NCI-H1417 (cell line): ENCODE results near the gene FOLR2.
A peak's percentile ranks its signal among the peaks of the same experiment; 100 is the strongest.

Source experiments
- DNase-seq, 3 experiments: peaks; one replicate each; lab custom pipeline; 2025; lab: John Stamatoyannopoulos, UW

Gene FOLR2

GRCh38 chr11:72229925-72230763 lies 13.6 kb downstream of the FOLR2 start:
- DNase-seq: no peak

GRCh38 chr11:72230764-72231365 lies 14.3 kb downstream of the FOLR2 start:
- no peak for DNase-seq

- no peak for DNase-seq
Observed at GRCh38 chr11:72231396-72232259, 15.0 kb downstream of the FOLR2 start.

- DNase-seq: no peak
Observed at GRCh38 chr11:72232260-72233055, 15.9 kb downstream of the FOLR2 start.

- DNase-seq: no peak
Observed at GRCh38 chr11:72233056-72233772, 16.6 kb downstream of the FOLR2 start.

- no peak for DNase-seq
Observed at GRCh38 chr11:72233773-72234513, 17.3 kb downstream of the FOLR2 start.

- DNase-seq: no peak
Observed at GRCh38 chr11:72234514-72234830, 17.9 kb downstream of the FOLR2 start.

GRCh38 chr11:72234920-72235319 lies 18.3 kb downstream of the FOLR2 start:
- DNase-seq: no peak

GRCh38 chr11:72235351-72236057 lies 18.9 kb downstream of the FOLR2 start:
- peak in 2 of 3 experiments; percentile 20 to 42 for DNase-seq

GRCh38 chr11:72236083-72236697 lies 19.6 kb downstream of the FOLR2 start:
- DNase-seq: no peak

GRCh38 chr11:72236774-72237111 lies 20.1 kb downstream of the FOLR2 start:
- peak in 1 of 3 experiments; percentile 43 for DNase-seq

- DNase-seq: peak in 2 of 3 experiments; percentile 38 to 43
Observed at GRCh38 chr11:72237112-72237931, 20.7 kb downstream of the FOLR2 start.

GRCh38 chr11:72238040-72238450 lies 21.5 kb downstream of the FOLR2 start:
- DNase-seq: peak; percentile 26 to 79 (median 75)

GRCh38 chr11:72238492-72239312 lies 22.1 kb downstream of the FOLR2 start:
- DNase-seq: peak in 2 of 3 experiments; percentile 64 to 69

GRCh38 chr11:72239313-72239848 lies 22.8 kb downstream of the FOLR2 start:
- peak in 2 of 3 experiments; percentile 81 to 85 for DNase-seq

- peak in 2 of 3 experiments; percentile 16 to 64 for DNase-seq
Observed at GRCh38 chr11:72239849-72240460, 23.4 kb downstream of the FOLR2 start.
